Right lobe of liver (tissue), 4 donors: ENCODE measurements around the gene NSUN4.

Experiments
- POLR2A ChIP-seq: fragments of 450-650 bp; IDR thresholded peaks from one replicate; pipeline ENCODE4 v1.6.1; 2017; ENCODE audit warnings: antibody characterized with exemption, mild to moderate bottlenecking
- TF ChIP-seq, protein P1 (sequence below), 4 donors: fragments of 200-600 bp in 3 of 4; fragments of 450-650 bp in 1 of 4; IDR thresholded peaks; one replicate each; pipeline versions ENCODE4 v1.5.1 to v1.8.0; 2016 to 2022; ENCODE audit warnings: antibody characterized with exemption in 4 of 4, mild to moderate bottlenecking in 2 of 4
- donor health status: DM: no; HTN: no; CAD: no.
- donor health status: DM: no; HTN: no; CAD: no.
- donor health status: DM: no; HTN: yes; CAD: no.

DNA sequence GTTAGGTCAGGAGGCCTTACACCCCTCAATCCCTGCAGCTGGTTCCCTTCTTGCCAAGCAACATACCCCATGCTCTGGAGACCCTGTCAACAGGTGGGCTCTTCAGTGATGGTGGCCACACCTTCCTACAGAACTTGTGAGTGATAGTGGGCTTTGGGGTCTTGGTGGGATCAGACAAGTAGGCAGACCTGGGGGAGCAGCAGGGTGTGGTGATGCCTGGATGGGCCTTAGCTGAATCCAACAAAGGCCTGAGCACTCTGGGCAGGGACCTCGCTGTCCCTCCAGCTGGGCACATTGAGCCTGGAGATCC, 68.4 kb downstream of the NSUN4 start:
- TF ChIP-seq, protein P1, sequence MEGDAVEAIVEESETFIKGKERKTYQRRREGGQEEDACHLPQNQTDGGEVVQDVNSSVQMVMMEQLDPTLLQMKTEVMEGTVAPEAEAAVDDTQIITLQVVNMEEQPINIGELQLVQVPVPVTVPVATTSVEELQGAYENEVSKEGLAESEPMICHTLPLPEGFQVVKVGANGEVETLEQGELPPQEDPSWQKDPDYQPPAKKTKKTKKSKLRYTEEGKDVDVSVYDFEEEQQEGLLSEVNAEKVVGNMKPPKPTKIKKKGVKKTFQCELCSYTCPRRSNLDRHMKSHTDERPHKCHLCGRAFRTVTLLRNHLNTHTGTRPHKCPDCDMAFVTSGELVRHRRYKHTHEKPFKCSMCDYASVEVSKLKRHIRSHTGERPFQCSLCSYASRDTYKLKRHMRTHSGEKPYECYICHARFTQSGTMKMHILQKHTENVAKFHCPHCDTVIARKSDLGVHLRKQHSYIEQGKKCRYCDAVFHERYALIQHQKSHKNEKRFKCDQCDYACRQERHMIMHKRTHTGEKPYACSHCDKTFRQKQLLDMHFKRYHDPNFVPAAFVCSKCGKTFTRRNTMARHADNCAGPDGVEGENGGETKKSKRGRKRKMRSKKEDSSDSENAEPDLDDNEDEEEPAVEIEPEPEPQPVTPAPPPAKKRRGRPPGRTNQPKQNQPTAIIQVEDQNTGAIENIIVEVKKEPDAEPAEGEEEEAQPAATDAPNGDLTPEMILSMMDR (IDR thresholded peaks at IDR 0.05), result no peak
- TF ChIP-seq POLR2A, result no peak
